ENCODE results near the gene SRSF6.
"Not testable (repeated sequence)": the region's sequence is repeated elsewhere in the genome, so short reads cannot be mapped to it uniquely, and the experiment has no call there.

SRSF6 gene

GRCh38 chr20:43450841-43451799 is 6.6 kb upstream of the SRSF6 start:
- DNase-seq = no peak

DNA sequence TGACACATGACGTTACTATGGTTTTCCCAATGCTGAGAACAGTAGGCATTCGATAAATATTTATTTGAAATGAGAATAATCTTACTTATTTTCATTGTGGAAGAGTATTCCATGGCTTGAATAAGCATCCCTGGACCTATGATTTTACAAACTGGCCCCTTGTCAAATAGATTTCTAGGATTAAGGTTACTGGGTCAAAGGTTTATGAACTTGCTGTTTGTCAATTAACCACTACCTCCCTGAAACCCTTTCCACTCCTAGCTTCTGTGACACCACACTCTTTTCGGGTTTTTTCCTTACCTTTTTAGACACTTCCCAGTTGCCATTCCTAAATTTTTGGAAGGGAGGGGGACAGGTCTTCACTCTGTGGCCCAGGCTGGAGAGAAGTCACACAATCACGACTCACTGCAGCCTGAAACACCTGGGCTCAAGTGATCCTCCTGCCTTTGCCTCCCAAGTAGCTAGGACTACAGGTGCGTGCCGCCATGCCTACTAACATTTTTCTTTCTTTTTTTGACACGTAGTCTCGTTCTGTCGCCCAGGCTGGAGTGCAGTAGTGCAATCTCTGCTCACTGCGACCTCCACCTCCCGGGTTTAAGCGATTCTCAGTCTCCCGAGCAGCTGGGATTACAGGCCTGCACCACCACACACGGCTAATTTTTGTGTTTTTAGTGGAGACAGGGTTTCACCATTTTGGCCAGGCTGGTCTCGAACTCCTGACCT is 5.1 kb upstream of the SRSF6 start:
- no peak for DNase-seq

DNA sequence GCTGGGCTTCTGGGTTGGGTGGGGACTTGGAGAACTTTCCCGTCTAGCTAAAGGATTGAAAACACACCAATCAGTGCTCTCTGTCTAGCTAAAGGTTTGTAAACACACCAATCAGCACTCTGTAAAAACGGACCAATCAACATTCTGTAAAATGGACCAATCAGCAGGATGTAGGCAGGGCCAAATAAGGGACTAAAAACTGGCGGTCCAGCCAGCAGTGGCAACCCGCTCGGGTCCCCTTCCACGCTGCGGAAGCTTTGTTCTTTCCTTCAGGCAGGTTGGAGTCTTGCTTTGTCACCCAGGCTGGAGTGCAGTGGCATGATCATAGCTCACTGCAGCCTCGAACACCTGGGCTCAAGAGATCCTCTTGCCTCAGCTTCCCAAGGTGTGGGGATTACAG is 1.4 kb upstream of the SRSF6 start:
- not testable (repeated sequence) for DNase-seq

- peak; percentile 81 for DNase-seq
Observed at GRCh38 chr20:43456809-43457639, 672 bp upstream of the SRSF6 start.

DNA sequence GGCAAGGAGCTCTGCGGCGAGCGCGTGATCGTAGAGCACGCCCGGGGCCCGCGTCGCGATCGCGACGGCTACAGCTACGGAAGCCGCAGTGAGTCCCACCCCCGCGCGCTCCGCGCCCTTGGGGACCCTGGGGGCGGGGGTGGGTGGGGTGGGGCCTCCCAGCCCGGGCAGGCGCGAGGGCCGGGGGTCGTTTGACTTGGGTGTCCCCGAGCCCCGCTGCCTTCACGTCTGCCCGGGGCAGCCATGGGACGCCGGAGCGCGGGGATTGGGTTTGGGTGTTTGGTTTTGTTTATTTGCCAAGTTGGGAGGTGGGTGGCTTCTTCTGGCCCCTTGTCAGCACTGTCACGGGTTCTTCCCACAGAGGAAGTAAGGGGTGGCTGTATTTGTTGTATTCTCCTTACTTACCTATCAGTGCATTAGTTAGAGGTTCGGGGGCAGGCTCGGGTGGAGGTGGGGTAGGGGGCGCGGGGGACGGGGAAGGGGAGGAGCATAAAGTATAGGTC is 777 bp downstream of the SRSF6 start:
- peak; percentile 3 for DNase-seq

- DNase-seq = no peak
Observed at GRCh38 chr20:43459022-43459942, 1.6 kb downstream of the SRSF6 start.

- DNase-seq = no peak
Observed at GRCh38 chr20:43460172-43460829, 2.6 kb downstream of the SRSF6 start.

GRCh38 chr20:43460830-43461200 is 3.1 kb downstream of the SRSF6 start:
- no peak for DNase-seq

GRCh38 chr20:43461894-43462659 is 4.4 kb downstream of the SRSF6 start:
- no peak for DNase-seq

GRCh38 chr20:43462660-43463526 is 5.2 kb downstream of the SRSF6 start:
- no peak for DNase-seq

DNA sequence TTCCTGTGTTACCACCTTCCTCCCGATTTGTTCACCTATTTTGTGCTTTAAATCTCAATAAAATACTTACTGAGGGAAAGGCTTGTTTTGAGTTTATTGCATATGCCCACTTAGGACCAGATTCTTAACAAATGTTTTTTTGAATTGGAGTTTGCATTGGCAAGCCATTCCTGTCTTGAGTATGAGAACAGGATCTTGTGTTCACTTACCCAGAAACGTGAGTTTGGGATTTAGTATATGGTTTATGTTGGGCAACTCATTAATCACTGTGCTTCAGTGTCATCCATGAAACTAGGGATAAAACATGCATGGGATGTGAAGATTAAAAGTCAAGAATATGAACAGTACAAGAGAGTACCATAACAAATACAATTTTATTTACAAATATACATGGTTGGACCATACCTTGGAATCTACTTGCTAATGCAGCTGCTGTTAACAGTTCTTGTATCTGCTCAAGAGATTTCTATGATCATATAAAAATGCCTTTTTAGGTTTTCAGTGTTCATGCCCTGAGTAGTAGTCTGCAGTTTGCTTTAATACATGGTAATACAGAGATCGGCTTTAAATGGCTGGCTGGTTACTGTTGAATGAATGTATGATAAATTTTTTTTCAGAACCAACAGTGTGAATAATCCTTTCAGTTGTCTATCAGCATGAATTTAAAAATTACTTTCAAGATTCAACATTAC is 6.0 kb downstream of the SRSF6 start:
- DNase-seq = no peak

DNA sequence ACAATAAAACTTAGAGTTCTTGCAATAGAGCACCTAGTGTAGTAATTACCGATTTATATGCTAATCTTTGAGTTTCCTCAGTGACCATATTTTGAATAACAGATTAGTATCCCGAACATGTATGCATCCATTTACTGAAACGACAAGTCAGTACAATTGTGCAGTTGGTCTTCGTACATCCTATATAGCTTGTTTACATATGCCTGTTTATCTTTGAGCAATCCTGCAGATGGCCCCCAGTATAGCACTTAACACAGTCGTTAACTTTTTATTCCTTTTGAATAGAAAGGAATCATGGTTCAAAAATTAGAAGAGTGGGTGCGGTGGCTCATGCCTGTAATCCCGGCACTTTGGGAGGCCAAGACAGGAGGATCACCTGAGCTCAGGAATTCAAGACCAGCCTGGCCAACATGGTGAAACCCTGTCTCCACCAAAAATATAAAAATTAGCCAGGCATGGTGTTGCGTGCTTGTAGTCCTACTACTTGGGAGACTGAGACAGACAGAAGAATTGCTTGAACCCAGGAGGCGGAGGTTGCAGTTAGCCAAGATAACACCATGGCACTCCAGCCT is 6.6 kb downstream of the SRSF6 start:
- no peak for DNase-seq

DNA sequence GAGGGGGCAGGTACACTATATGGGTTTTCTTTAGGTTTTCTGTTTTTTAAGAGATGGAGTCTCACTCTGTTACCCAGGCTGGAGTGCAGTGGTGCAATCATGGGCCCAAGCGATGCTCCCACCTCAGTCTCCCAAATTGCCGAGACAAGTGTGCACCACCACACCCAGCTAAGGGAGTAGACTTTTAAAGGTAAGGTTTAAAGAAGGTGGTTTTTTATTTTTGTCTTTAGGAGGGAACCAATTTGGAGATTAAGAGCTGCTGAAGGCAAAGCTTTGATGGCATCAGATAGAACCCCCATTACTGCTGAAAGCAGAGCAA is 7.9 kb downstream of the SRSF6 start:
- DNase-seq = no peak

DNA sequence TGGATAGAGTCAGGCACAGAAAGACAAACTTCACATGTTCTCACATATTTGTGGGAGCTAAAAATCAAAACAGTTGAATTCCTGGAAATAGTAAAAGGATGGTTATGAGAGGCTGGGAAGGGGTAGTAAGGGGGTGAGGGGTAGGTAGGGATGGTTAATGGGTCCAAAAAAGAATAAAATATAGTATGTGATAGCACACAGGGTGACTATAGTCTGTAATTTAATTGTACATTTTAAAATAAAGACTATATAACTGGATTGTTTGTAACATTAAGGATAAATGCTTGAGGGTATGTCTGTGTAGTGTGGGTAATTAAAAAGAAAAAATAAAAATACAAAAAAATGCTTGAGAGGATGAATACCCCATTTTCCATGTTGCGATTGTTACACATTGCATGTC is 9.9 kb downstream of the SRSF6 start:
- DNase-seq = no peak

- no peak for DNase-seq
Observed at GRCh38 chr20:43472671-43473380, 15.1 kb downstream of the SRSF6 start.

DNA sequence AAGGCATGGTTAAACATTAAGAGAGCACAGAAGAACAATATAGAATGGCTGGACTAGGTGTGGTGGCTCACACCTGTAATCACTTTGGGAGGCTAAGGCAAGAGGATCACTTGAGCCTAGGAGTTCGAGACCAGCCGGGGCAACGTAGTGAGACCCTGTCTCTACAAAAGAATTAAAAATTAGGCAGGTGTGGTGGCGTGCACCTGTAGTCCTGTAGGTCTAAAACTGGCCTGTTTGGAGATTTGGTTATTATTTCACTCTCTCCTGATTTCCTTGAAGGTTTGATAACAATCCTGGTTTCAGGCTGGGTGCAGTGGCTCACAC is 15.6 kb downstream of the SRSF6 start:
- no peak for DNase-seq

DNA sequence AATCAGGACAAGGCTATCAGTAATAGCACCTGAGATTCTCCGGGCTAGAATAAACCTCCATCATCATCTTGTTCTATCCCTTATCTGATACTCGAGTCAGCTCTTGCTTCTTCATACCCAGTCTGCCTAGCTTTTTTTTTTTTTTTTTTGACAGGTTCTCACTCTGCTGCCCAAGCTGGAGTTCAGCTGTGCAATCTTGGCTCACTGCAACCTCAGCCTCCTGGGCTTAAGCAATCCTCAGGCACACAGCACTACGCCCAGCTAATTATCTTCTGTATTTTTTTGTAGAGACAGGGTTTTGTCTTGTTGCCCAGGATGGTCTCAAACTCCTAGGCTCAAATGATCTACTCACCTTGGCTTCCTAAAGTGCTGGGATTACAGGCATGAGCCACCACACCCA is 19.5 kb downstream of the SRSF6 start:
- no peak for DNase-seq

DNA sequence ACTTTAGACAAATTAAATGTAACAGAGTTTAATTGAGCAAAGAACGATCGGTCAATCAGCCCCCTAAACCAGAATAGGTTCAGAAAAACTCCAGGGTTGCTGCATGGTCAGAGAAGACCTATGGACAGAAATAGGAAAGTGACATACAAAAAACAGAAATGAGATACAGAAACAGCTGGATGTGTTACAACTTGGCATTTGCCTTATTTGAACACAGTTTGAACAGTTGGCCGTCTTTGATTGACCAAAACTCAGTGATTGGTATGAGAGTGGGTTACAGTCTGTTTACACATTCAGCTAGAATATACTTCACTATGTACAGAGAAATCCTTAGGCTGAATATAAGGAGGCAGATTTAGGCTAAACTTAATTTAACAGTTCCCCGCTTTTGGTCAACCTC is 19.9 kb downstream of the SRSF6 start:
- no peak for DNase-seq
